ENCODE measurements around the gene CDIP1.

The CDIP1 gene

DNA sequence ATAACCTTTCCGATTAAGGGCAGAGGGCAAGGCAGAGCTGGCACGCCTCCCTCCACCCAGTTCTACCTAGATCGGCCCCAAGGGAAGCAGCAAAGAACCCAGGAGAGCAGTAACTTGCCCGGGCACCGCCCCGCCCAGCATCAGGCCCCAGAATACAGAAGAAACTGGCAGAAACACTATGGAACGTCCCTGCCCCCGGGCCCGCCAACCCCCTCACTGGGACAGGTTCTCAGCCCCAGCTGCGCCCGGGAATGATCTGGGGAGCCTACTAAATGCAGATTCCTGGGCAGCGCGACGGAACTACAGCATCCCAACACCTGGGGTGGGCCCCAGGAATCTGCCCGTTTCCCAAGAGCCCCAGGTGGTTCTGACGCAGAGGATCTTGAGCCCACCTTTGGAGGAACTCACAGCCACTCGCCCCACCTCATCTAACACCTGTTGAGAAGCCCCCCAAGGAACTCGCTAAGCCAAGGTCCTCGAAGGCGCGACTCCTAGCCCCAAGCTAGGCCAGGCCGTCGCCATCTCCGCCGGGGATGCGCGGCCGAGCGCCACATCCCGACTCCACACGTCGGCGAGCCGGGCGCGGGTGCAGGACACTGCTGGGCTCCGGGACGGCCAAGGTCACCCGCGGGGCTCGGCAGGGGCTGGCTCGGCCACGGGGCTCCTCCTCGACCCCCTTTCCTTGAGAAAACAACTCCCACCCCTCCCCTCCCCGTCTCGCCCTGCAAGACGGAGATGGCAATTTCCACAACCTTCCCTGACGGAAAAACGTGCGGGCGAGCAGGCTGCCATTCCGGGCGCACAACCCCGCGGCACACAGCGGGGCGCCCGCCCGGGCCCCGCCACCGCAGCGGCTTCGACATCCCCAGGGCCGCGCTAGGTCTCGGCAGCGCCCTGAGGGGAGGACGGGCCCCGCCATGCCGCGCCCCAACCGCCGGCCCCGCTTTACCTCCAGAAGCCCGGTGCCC is 913 bp downstream of the CDIP1 start:
- DNase-seq, result no peak

GRCh38 chr16:4536391-4537106 is 2.0 kb downstream of the CDIP1 start:
- no peak for DNase-seq

DNA sequence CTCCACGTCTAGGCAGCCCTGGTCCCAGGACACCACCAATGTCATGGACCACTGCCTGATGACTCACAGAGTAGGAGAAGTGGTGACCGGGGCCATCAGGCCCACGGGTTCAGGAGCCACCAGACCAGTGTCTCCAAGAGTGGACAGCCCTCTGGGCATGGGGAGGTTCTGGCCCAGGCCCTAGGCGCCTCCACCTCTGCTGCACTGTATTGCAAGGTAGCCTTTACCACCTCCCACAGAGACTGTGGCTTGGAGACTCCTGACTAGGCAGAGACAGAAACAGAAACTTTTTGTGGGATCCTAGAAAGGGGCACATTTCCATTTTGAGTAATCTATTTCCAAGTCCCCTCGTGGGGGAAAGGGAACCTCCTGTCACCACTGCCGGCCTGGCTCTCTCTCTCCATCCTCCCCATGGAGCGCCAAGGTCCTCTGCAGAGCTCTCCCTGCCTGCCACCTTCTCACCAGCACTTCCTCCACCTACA is 2.9 kb downstream of the CDIP1 start:
- no peak for DNase-seq

DNA sequence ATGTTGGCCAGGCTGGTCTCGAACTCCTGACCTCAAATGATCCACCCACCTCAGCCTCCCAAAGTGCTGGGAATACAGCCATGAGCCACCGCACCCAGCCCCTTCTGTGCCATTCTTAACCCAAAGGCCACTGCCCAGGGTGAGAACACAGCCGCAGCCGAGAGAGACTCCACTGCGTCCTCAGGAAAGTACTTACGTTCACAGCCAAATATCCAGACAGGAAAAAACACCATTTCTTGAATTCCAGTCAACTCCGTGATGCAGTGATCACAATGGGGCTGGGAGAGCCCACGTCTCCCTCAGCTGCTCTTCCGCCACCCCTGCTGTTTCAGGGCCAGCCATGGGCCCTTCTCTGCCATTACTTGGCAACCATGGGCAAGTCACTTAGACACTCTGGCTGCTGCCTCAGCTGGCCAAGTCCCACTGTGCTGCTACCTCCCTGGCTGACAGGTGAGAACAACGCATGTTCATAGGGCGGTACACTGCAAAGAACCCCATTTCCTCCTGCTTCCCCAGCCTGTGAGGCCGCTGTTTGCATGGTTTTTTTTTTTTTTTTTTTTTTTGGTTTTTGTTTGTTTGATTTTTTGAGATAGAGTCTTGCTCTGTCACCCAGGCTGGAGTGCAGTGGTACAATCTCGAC is 4.3 kb downstream of the CDIP1 start:
- DNase-seq, result peak; percentile 39 to 59

GRCh38 chr16:4533490-4533889 is 5.1 kb downstream of the CDIP1 start:
- DNase-seq, result no peak

GRCh38 chr16:4532238-4532637 is 6.3 kb downstream of the CDIP1 start:
- DNase-seq, result no peak

GRCh38 chr16:4531811-4532210 is 6.8 kb downstream of the CDIP1 start:
- DNase-seq, result no peak

GRCh38 chr16:4529085-4530060 is 9.2 kb downstream of the CDIP1 start:
- no peak for DNase-seq

DNA sequence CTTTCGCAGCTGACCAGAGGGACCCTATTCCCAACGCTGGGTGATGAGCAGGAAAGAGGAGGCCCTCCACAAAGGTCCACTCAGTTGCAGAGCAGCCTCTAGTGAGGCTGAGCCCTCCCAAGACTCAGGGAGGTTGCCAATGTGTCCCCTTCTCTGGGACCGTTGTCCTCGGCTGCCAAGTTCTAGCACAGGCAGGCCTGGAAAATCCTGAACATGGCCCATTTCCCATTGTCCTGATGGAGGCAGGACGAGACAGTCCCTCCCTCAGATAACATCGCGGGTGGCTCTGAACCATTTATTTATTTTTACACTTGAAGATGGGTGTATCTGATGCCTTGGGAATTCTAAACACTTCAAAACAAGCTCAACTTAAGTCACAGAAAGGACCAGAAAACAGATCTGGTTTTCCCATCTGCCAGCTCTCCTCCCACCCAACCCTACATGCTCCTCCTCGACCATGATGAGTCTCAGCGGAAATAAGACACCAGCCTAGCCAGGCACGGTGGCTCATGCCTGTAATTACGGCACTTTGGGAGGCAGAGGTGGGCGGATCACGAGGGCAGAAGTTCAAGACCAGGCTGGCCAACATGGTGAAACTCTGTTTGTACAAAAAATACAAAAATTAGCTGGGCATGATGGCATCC is 12.8 kb downstream of the CDIP1 start:
- DNase-seq, result no peak

DNA sequence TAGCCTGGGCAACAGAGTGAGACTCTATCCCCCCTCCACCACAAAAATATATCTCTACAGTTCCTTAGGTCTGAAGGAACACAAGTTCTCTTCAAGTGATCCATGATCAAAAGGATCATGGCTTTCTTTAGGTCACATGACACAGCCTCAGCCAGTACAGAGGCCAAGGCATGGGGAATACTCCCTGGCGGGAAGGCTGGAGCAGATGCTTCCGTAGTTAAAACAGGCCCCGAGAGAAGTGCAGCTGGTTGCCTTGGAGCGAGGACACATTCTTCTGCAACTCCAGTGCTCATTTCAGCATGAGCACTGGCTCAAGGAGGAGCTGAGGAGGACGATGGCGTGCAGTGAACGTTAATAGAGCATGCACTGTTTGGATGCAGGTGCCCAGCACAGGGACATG is 13.5 kb downstream of the CDIP1 start:
- DNase-seq, result no peak

DNA sequence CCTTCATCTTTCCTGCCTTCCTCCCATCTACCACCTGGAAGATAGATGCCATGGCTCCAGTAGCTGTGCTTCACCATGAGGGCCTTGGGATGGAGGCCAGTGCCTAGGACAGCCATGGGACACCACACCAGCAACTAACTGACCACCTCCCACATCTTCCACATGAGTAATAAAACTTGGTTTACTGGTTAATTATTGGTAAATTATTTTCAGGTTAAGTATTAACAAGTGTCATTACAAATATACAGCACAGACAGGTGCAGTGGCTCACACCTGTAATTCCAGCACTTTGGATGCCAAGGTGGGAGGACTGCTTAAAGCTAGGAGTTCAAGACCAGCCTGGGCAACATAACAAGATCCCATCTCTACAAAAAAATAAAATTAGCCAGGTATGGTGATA is 14.0 kb downstream of the CDIP1 start:
- DNase-seq, result no peak

GRCh38 chr16:4523686-4524085 is 14.9 kb downstream of the CDIP1 start:
- no peak for DNase-seq

GRCh38 chr16:4522051-4522581 is 16.5 kb downstream of the CDIP1 start:
- DNase-seq, result no peak

DNA sequence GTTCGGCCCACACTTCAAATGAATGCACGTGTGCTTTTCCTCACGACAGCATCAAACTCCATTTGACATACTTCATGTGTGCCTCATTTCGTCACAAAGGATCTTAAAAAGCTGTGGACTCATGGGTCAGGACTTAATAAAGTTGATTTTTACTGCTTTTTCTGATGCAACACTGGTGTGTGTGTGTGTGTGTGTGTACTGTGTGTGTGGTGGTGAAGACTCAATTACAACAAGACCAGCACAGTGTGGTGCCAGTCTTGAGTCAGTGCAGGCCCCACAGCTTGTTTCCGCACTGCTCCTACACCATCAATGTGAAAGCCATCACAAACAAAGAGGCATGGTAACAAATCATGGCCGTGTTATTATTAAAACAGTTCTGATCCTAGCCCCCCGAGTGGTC is 17.7 kb downstream of the CDIP1 start:
- no peak for DNase-seq

- no peak for DNase-seq
Observed at GRCh38 chr16:4519274-4520058, 19.1 kb downstream of the CDIP1 start.

- no peak for DNase-seq
Observed at GRCh38 chr16:4517812-4518680, 20.5 kb downstream of the CDIP1 start.

DNA sequence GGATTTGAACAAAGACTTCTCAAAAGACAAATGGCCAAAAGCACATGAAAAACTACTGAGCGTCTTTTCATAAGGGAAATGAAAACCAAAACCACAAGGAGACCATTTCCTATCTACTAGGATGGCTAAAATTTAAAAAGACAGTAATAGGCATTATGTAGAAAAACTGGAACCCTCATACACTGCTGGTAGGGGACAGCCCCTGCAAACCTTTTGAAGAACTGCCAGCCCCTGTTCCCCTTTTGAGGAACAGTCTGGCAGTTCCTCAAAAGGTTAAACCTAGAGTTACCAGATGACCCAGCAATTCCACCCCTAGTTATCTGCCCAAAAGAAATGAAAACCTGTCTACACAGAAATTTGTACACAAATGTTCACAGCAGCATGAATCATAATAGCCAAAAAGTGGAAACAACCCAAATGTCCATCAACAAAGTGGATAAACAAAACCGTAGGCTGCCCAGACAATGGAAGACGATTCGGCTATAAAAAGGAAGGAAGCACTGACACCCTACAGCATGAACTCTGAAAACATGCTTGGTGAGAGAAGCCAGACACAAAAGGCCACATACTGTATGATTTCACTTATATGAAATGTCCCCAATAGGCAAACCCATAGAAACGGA is 22.9 kb downstream of the CDIP1 start:
- DNase-seq, result peak; percentile 44 to 52

DNA sequence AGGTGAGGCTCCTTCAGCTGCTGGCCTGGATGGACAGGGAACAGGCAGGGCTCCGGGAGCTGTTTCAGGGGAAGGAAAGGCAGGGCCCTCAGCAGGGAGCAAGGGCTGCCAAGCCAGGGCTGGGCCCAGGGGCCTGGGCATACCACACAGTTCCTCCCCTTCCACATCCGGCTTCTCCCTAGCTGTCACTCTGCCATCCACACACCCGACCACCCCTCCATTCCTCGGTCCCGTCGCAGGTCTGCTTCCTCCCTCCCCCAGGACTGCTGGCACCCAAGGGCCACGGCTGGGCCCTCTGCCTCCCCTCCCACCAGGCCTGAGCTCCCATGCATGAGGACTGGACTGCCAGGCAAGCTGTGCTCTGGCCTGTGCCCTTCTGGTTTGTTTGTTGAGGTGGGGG is 24.0 kb downstream of the CDIP1 start:
- DNase-seq, result no peak

GRCh38 chr16:4513881-4514280 is 24.7 kb downstream of the CDIP1 start:
- no peak for DNase-seq

Data from CD4-positive, alpha-beta T cell treated with Interleukin-4 for 1 hour (primary cell).